HG03457 (cell line): ENCODE measurements around the gene RNF113A.
"Not testable (repeated sequence)": the region's sequence is repeated elsewhere in the genome, so short reads cannot be mapped to it uniquely, and the experiment has no call there.

Source experiments
- ATAC-seq: cut with Tn5 transposase; IDR thresholded peaks from one replicate; pipeline ENCODE4 v1.9.1; 2021; ENCODE audit warnings: moderate number of reproducible peaks; ENCODE audit not compliant: unreplicated experiment

RNF113A gene

DNA sequence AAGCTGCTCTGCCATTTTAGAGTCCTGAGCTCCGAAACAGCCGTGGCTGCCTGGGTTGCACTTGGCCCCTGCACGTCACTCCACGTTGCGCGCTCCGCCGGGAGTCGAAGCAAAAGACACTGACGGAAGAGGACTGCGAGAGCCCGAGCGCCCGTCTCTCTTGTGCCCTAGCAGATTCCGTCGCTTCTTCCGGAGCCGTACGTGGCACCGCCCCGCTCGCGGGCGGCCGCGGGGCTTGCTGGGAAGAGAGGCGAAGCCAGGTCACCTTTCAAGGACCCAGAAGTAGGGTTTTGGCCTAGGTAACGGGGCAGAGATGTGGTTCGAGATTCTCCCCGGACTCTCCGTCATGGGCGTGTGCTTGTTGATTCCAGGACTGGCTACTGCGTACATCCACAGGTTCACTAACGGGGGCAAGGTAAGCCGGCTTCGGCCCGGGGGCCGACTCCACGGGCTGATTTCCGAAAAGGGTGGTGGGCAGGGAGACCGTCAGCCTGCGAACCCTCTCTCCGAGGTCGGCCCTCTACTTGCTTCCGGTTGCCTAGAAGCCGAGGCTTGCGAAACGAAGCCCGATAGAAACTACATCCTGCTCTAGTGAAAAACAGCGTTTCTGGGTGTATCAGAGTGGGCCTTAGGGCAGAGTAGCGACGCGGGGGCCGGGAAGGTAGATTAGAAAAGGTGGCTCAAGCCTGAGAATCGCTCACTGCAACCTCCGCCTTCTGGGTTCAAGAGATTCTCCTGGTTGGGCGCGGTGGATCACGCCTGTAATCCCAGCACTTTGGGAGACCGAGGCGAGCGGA lies at the start of gene RNF113A, which contains the start of gene NDUFA1:
Gene RNF113A (minus strand): TSS at position 135 of the 797 bp plus-strand sequence. CDS start 120 bp downstream, at position 15.
Gene NDUFA1 (plus strand): TSS at position 234 of the 797 bp plus-strand sequence. CDS start 80 bp downstream, at position 314.
- ATAC-seq, result peak; percentile 94

GRCh38 chrX:119919835-119920585 lies 48.5 kb upstream of the RNF113A start:
- ATAC-seq, result no peak

GRCh38 chrX:119917877-119918276 lies 46.3 kb upstream of the RNF113A start:
- no peak for ATAC-seq

GRCh38 chrX:119916310-119916709 lies 44.8 kb upstream of the RNF113A start:
- no peak for ATAC-seq

DNA sequence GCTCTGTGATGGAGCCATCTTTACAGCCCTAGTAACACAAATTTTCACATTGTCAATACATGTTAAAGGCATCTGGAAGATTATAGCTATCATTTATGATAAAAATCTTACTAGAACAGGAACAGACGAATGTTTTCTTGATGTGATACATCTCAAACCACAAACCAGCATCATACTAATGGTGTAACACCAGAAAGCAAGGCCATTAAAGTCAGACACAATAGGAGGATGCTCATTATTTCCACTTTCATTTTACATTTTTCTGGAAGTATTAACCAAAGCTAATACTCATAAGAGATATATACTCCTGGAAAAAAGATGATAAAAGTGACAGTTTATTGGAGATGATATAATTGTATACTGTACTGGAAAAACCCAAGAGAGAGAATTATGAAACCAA lies 29.4 kb upstream of the RNF113A start:
- ATAC-seq, result no peak

- no peak for ATAC-seq
These were observed 27.6 kb upstream of the RNF113A start for GRCh38 chrX:119899125-119899524.

DNA sequence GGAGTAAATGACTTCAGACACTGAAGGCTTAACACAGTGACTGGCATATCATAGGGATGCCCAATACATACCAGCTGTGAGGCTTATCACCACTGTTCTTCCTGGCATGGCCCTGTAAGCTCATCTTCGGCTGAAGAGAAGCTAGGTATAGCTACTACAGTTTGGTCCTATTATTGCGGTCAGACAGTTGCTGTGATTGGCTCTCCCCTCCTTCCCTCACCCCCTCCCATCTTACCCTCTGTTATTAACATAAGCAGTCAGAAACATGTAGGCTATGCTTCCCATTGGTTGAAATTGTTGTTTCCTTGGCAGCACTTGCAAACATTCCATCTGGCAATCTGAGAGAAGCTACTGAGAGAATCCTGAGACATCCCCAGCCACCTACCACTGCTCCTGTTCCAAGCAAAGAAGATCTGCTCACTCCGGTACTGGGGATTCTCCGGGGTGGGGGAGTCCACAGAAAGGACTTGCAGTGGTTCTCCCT lies 24.4 kb upstream of the RNF113A start, which contains the start of gene AKAP14:
Gene AKAP14 (plus strand): TSS at position 51 of the 484 bp plus-strand sequence. CDS start 7,331 bp downstream, outside the sequence.
- no peak for ATAC-seq

DNA sequence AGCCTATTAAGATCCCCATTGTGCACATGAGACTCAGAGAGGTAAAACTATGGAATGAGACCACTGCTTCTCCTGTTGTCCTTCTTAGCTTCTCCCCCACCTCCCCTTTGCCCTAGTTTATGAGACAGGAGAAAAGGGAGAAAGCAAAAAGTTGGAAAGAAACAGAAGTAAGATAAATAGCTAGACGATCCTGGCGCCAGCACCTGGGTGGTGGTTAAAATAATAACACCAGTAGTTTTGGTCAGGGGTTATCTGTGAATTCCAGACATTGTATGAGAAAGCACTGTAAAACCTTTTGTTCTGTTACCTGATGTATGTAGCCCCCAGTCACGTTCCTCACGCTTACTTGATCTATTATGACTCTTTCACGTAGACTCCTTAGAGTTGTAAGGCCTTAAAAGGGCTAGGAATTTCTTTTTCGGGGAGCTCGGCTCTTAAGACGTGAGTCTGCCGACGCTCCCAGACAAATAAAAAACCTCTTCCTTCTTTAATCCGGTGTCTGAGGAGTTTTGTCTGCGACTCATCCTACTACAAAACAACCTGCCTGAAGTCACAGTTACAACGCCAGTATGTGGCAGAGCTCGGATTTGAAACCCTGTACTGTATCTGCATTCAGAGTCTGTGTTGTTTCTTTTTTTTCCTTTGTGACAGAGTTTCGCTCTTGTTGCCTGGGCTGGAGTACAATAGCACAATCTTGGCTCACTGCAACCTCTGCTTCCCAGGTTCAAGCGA lies 20.6 kb upstream of the RNF113A start:
- ATAC-seq, result not testable (repeated sequence)

DNA sequence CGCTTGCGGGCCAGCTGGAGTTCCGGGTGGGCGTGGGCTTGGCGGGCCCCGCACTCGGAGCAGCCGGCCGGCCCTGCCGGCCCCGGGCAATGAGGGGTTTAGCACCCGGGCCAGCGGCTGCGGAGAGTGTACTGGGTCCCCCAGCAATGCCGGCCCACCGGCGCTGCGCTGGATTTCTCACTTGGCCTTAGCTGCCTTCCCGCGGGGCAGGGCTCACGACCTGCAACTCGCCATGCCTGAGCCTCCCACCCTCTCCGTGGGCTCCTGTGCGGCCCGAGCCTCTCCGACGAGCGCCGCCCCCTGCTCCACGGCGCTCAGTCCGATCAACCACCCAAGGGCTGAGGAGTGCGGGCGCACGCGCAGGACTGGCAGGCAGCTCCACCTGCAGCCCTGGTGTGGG lies 19.1 kb upstream of the RNF113A start:
- ATAC-seq, result not testable (repeated sequence)

DNA sequence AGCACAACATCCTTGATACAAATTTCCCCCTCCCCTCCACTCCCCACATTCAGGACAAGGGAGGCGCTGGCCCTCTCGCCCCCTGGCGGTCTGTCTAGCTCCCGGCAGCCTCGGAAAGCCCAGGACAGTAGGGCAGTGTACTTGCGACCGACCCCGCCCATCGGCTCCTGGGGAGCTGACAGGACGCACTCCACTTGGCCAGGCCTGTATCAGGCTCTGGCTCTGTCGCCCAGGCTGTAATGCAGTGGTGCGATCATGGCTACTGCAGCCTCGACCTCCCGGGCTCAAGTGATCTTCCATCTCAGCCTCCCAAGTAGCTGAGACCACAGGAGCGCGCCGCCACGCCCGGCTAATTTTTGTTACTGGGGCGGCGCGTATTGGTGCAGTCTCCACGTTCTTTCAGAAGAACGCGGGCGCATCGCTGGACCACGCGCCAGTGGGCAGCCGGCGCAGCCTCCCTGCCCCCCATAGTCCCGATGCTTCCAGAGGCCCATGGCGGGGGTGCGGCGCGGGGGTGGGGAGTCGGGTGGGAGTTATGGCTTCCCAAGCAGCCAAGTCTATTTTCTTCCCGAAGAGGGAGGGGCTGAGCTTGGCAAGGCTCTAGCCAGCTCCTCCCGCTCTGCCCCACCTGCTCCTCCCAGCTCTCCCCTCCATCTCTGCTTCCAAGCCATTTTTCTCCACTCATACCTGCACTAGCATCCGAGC lies 16.3 kb upstream of the RNF113A start:
- ATAC-seq, result no peak

- no peak for ATAC-seq
These were observed 14.3 kb upstream of the RNF113A start for GRCh38 chrX:119885554-119886428.

GRCh38 chrX:119880552-119881437 lies 9.3 kb upstream of the RNF113A start:
- no peak for ATAC-seq

GRCh38 chrX:119880076-119880475 lies 8.5 kb upstream of the RNF113A start:
- ATAC-seq, result no peak

DNA sequence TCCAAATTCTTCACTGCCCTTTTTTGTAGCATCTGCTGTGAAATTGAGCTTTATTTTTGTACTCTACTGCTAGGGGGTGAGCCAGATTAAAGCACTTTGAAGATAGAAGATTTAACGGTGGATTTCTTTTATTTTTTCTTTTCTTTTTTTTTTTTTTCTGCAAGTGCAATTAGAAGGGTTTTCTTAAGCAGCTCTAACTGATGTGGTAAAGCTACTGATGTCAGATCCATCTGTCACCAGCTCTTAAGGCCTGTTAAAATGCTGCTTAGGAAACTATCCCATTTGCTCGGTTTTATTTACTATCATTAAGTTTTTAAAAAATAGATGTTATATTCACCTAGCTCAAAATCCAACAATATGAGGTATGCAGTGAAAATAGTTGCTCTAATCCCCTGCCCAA lies 7.2 kb upstream of the RNF113A start:
- ATAC-seq, result no peak

- ATAC-seq, result peak; percentile 21
These were observed 311 bp downstream of the RNF113A start for GRCh38 chrX:119871245-119871598.

DNA sequence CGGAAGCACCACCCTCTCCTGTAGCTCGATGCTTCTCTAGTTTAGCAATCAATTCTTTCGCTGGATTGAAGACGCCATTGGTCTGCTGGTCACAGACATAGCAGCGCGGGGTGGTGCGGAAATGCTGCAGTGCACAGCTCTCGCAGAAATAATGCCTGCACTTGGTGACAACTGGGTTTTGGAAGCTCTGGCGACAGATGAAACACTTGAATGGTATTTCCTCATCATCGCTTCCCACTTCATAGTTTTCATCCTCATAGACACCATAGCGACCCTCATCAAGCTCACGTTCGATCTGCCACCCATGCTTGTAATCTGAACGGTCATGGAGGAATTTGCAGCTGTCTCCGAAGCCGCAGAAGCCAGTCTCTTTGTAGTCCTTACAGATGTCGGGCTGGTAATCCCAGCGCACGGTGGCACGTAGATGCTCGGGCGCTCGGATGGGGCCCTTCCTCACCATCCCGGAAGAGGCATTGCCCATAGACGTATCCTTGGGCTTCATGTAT lies 854 bp downstream of the RNF113A start:
- ATAC-seq, result no peak

GRCh38 chrX:119853444-119853843 lies 18.1 kb downstream of the RNF113A start:
- no peak for ATAC-seq
